ENCODE data around the gene HPCA. TPM values are rescaled to one million over a fixed set of nuclear protein-coding genes. Genes with fewer than 3 reads are reported as not detected.

HPCA gene
- total RNA-seq, 1 experiment from 2014 or later: 1.2 TPM

DNA sequence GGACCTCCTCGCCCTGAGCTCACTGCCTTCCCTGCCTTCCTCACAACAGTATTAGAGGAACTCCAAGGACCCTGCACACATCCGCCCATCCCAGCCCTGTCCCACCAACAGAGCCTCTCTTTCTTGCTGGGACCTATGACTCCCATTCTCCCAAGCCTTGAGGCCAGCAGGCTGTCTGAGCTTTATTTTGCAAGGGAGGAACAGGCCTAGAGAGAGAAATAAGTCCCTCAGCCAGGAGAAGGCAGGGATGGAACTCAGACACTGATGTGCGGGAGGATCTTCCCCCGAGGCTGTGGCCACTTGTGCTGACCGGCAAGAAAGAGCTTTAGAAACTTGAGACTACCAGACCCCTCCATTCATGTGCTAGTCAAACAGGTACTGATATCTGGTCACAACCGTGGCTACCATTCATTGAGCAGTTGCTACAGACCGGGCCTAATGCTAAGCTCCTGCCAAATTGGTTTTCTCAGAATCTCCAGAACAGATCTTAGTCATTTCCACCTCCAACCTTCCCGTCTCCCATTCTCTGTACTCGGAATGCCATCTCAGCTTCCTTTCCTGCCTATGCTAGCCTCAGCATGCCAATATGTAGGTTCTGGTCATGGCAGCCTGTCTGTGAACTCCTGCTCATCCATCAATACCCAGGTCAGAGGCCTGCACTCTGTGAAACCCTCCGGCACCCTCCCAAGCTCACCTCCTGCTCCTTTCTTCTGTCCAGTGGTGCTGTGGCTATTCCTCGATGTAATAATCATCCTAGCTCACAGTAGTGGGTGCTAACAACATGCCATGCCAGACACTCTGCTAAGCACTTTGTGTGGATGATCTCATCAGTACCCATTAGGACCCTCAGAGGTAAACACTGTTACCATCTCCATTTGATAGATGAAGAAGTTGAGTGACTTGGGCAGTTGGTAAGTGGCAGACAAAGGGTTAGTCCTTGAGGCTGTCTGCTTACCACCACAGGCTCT is 11.1 kb downstream of the HPCA start:
- Histone ChIP-seq H2AK5ac (ENCODE audit: insufficient read length, low read length) (no peak overlapping the region), H3K27ac (ENCODE audit: insufficient read length, low read depth, low read length) (no peak overlapping the region), H3K23ac (ENCODE audit: insufficient read length, low read depth, low read length) (no peak overlapping the region), H3K4ac (ENCODE audit: low read depth, low read length) (no peak overlapping the region), H3K9me3 (ENCODE audit: control insufficient read depth, low read depth, low read length) (no peaks in the 10 kb centered on the region), H3K27me3 (ENCODE audit: insufficient read depth, low read length) (peaks cover 22% of the 10 kb centered on the region; the same call in 1 of the 2 replicates), H2BK15ac (ENCODE audit: low read depth, low read length) (no peak overlapping the region), H3K79me2 (ENCODE audit: insufficient read depth, low read length) (no peaks in the 10 kb centered on the region), H3K23me2 (ENCODE audit: insufficient read length, low read depth, low read length, poor library complexity, severe bottlenecking) (peaks cover 8% of the 10 kb centered on the region), H3K79me1 (ENCODE audit: insufficient read depth, low read depth, low read length, poor library complexity, severe bottlenecking) (no peaks in the 10 kb centered on the region), H4K20me1 (ENCODE audit: control insufficient read depth, insufficient read depth, insufficient read length) (peaks cover 3% of the 10 kb centered on the region), H3K56ac (ENCODE audit: insufficient read length, low read depth, low read length) (no peak overlapping the region), H3K18ac (ENCODE audit: insufficient read length, low read depth, low read length) (no peak overlapping the region), H3K9ac (ENCODE audit: extremely low read depth, insufficient read length, low read length) (no peak overlapping the region), H3K14ac (ENCODE audit: insufficient read depth, low read length) (no peak overlapping the region; the same call in 1 of the 2 replicates), H3K4me2 (ENCODE audit: insufficient read depth, insufficient read length, low read length) (no peak overlapping the region), H2BK5ac (ENCODE audit: insufficient read length, low read length) (no peak overlapping the region), H2BK20ac (ENCODE audit: low read depth, low read length, poor library complexity, severe bottlenecking) (no peak overlapping the region), H3K4me1 (ENCODE audit: insufficient read depth, low read length) (no peaks in the 10 kb centered on the region), H2AFZ (ENCODE audit: low read length) (no peak overlapping the region), H4K5ac (ENCODE audit: insufficient read length, low read depth, low read length) (no peak overlapping the region), H4K91ac (ENCODE audit: insufficient read length, low read depth, low read length) (no peak overlapping the region), H2BK120ac (ENCODE audit: low read depth, low read length, poor library complexity, severe bottlenecking) (no peak overlapping the region), H3T11ph (ENCODE audit: low read length) (no peak overlapping the region), H4K8ac (replicated peaks; ENCODE audit: insufficient read length, low read depth, low read length) (no peak overlapping the region), H2BK12ac (ENCODE audit: insufficient read length, low read depth, low read length) (no peak overlapping the region)
- Mint-ChIP-seq H3K9me3 (peaks cover 3% of the 10 kb centered on the region in 2 experiments; a peak in 3 of 5 replicates), H3K4me1 (peaks cover 15 to 30% of the 10 kb centered on the region in 2 experiments), H3K36me3 (ENCODE audit: insufficient read depth in 1 of 3, low read depth in 3 of 3) (peaks cover 0 to 7% (median 0%) of the 10 kb centered on the region in 3 experiments; a peak in 2 of 7 replicates), H3K27ac (no peak overlapping the region), H3K27me3 (ENCODE audit: low read depth) (peaks cover 70% of the 10 kb centered on the region), H3K4me3 (no peak overlapping the region)
- no CpG with 5 or more reads among the region's 11 CpGs for WGBS (ENCODE audit: extremely low coverage, insufficient read length, low lambda C conversion rate)
- no peak for DNase-seq
- TF ChIP-seq, protein P1, sequence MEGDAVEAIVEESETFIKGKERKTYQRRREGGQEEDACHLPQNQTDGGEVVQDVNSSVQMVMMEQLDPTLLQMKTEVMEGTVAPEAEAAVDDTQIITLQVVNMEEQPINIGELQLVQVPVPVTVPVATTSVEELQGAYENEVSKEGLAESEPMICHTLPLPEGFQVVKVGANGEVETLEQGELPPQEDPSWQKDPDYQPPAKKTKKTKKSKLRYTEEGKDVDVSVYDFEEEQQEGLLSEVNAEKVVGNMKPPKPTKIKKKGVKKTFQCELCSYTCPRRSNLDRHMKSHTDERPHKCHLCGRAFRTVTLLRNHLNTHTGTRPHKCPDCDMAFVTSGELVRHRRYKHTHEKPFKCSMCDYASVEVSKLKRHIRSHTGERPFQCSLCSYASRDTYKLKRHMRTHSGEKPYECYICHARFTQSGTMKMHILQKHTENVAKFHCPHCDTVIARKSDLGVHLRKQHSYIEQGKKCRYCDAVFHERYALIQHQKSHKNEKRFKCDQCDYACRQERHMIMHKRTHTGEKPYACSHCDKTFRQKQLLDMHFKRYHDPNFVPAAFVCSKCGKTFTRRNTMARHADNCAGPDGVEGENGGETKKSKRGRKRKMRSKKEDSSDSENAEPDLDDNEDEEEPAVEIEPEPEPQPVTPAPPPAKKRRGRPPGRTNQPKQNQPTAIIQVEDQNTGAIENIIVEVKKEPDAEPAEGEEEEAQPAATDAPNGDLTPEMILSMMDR (conservative IDR thresholded peaks at IDR 0.05): no peak
